Measurements from ENCODE around the gene AKTIP.
A peak's percentile ranks its signal among the peaks of the same experiment; 100 is the strongest.

The AKTIP gene

GRCh38 chr16:53480394-53480793, 22.6 kb downstream of the AKTIP start:
- no peak for DNase-seq (ENCODE audit: low read depth in 3 of 3)

DNA sequence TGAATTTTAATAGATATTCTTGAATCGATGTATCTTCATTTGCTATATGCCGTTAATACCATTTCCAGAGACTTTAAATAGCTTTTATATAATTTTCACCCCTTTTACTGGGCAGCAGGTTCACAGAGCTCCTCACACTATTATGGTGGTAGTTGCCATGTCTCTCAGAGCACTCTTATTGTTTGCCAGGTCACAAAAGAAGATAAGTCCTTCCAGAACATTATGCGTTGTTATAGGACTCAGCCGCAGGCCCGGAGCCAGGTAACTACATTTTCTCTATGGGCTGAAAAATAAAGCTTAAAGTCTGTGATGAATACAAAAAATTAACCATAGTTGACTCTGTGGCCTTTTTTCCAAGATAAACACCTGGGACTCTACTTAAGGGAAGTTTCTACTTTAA, 24.0 kb downstream of the AKTIP start:
- no peak for DNase-seq (ENCODE audit: low read depth in 3 of 3)

- DNase-seq (ENCODE audit: low read depth in 3 of 3): no peak
Measured at GRCh38 chr16:53476867-53477266, 26.1 kb downstream of the AKTIP start.

GRCh38 chr16:53465606-53466280, 37.3 kb downstream of the AKTIP start:
- DNase-seq (ENCODE audit: low read depth in 3 of 3): no peak

GRCh38 chr16:53458635-53459034, 44.4 kb downstream of the AKTIP start:
- no peak for DNase-seq (ENCODE audit: low read depth in 3 of 3)

- peak; percentile 35 to 54 (median 47) for DNase-seq (ENCODE audit: low read depth in 3 of 3)
Measured at GRCh38 chr16:53457670-53458069, 45.3 kb downstream of the AKTIP start.

DNA sequence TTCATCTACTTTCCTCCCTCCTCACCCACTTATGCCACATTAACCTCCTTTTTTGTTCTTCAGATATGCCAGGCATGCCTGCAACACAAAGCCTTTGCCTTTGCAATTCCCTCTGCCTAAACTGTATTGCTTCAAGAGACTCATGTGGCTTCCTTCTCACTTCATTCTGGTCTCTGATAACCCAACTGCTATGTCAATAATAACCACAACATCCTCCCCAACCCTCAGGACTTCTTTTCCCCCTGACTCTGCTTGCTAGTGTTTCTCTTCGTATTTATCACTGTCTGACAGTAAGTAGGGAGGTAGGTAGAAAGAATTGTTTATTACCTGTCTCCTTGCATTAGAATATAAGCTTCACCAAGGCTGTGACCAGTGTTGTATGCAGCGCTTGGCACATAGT, 46.4 kb downstream of the AKTIP start:
- no peak for DNase-seq (ENCODE audit: low read depth in 3 of 3)

DNA sequence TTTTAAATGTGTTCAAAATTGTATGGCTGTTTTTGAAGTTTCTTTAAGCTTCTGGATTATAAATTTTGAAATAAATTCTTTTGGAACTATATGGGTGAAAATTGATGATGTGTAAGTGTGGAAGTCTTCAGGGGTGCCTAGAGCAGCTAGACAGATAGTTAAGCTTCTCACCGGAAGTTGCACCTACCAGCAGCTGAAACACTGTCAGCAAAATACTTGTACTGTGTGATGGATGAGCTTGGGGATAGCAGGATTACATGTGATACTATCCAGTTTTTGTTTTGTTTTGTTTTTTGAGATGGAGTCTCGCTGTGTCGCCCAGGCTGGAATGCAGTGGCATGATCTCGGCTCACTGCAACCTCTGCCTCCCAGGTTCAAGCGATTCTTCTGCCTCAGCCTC, 49.1 kb downstream of the AKTIP start:
- no peak for DNase-seq (ENCODE audit: low read depth in 3 of 3)

DNA sequence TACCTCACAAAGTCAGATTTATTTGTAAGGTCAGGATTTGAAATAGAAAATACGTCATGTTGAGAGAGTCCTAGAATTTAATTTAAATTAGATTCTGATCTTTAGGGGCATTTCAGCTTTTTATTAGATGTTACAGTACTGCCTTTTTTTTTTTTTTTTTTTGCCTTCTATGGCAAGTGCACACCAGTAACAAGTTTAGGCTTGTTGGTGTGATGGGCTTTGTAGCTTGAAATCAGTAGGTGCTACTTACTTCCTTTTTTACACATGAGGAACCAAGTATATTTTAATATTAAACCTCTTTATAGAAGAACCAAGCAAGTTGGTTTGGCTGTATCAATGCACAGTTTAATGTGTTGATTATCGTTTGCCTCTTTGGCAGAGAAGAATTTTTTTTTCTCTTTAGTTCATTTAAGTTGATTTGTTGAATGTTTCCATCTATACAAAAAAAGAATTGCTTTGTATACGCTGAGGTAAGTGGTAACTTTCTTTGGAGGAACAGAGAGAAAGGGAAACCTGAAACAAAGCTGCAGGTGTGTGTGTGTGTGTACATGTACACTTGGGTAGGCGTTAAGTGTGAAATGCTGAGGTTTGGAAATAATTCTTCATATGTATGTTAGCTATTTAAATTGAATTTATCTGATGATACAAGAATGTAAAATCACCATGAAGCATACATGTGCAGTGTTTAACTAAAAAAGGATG, 53.0 kb downstream of the AKTIP start:
- DNase-seq (ENCODE audit: low read depth in 3 of 3): no peak

DNA sequence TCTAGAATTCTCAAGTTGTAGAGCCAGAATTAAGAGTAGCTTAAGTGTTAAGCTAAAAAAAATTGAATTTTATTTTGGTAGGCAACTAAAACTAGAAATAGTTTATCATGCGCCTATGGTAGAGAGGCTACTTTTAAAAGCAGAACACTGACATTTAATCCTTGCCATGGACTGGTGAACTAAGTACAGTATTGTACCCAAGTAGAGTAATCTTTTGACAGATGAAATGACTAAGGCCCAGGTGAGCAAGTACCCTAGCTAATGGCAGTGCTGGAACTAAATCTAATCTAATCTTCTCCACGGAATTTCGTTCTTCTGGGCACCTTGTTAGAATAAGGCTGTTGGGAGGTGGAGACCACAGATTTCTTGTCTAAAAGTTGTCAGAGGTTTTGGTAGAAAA, 56.9 kb downstream of the AKTIP start:
- DNase-seq (ENCODE audit: low read depth in 3 of 3): no peak

GRCh38 chr16:53445534-53445933, 57.5 kb downstream of the AKTIP start:
- no peak for DNase-seq (ENCODE audit: low read depth in 3 of 3)
